Lower leg skin (tissue), 4 donors: ENCODE results near the gene GIMAP8. TPM values are rescaled to one million over a fixed set of nuclear protein-coding genes. Genes with fewer than 3 reads are reported as not detected.
"Not testable (repeated sequence)": the region's sequence is repeated elsewhere in the genome, so short reads cannot be mapped to it uniquely, and the experiment has no call there.

ENCODE experiments used
- DNase-seq, 2 donors: peaks; one replicate each; pipeline ENCODE4 v3.0.0-alpha.2; 2019; ENCODE audit warnings: low spot score in 2 of 2
- H3K4me3 ChIP-seq: fragments of 200-600 bp; sonication (generic); 2 replicates; pipeline ENCODE4 v1.5.1; 2017; ENCODE audit warnings: mild to moderate bottlenecking, low read depth; ENCODE audit not compliant: poor library complexity, severe bottlenecking
- CTCF ChIP-seq, 3 donors: fragments of 450-650 bp; IDR thresholded peaks; one replicate each; pipeline ENCODE4 v1.5.1; 2016; ENCODE audit warnings: antibody characterized with exemption in 3 of 3, mild to moderate bottlenecking in 3 of 3, moderate library complexity in 2 of 3
- POLR2A ChIP-seq, 2 donors: fragments of 450-650 bp; IDR thresholded peaks; one replicate each; pipeline ENCODE4 v1.6.1; 2016 to 2017; ENCODE audit warnings: antibody characterized with exemption in 2 of 2, mild to moderate bottlenecking in 1 of 2, moderate library complexity in 1 of 2
- WGBS, 2 donors: methylation state at CpG; one replicate each; pipeline ENCODE4 v1.1.5; 2018; 5-methylcytosine and 5-hydroxymethylcytosine counted together
- intact Hi-C: fragments of 100-400 bp; cut with DNase I; formaldehyde crosslinking; loops from one replicate; pipeline ENCODE4 v1.15.0; 2023; ENCODE audit warnings: low total_unique reads
- total RNA-seq, 4 donors: library from RNA; depleted of rRNA; stranded (reverse); fragments of >200 nt; gene quantifications; one replicate each; pipeline ENCODE4 v1.1.0, GENCODE V29; 2016

Gene GIMAP8
- total RNA-seq, 4 donors from 2014 or later = 2.3 to 10.7 (median 3.4) TPM

GRCh38 chr7:150479023-150479716, 28.7 kb downstream of the GIMAP8 start:
- no peak for TF ChIP-seq POLR2A (IDR thresholded peaks at IDR 0.05)
- TF ChIP-seq CTCF (IDR thresholded peaks at IDR 0.05) = no peak
- no peak for DNase-seq
- intact Hi-C loops = no loop called here
- 40 to 52% methylated on average over 3 of the region's 3 CpGs for WGBS, 2 donors
- H3K4me3 ChIP-seq = no peak overlapping the region

- TF ChIP-seq POLR2A (IDR thresholded peaks at IDR 0.05) = no peak
- no peak for TF ChIP-seq CTCF (IDR thresholded peaks at IDR 0.05)
- H3K4me3 ChIP-seq = no peak overlapping the region
- no peak for DNase-seq
- intact Hi-C loops = no loop called here
- WGBS, 2 donors = 66% methylated on average over 9 of the region's 9 CpGs
Observed at GRCh38 chr7:150481186-150481920, 30.9 kb downstream of the GIMAP8 start.

- H3K4me3 ChIP-seq = no peak overlapping the region
- TF ChIP-seq CTCF (IDR thresholded peaks at IDR 0.05) (no peak), POLR2A (IDR thresholded peaks at IDR 0.05) (no peak)
- no peak for DNase-seq
- intact Hi-C loops = no loop called here
- WGBS, 2 donors = 81 to 83% methylated on average over 4 of the region's 4 CpGs
Observed at GRCh38 chr7:150481922-150482321, 31.5 kb downstream of the GIMAP8 start.

DNA sequence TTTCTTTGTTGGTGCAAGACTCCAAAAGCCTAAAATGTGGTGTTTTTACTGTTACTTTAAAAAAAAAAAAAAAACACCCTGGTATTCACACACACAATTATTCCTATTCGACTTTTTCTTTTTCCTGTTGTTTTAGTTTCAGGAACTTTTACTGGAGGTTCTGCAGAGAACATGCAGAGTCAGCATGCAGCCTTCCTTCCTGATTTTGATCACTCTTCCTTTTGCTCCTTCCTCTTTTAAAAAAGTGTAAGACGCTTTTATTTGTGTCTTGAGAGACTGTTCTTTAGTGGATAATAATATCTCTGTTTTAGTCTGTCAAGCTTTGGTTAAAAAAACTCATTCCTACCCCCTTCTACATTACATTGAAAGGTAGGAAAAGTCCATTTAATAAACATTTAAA, 33.1 kb downstream of the GIMAP8 start:
- intact Hi-C loops = not testable (repeated sequence)

DNA sequence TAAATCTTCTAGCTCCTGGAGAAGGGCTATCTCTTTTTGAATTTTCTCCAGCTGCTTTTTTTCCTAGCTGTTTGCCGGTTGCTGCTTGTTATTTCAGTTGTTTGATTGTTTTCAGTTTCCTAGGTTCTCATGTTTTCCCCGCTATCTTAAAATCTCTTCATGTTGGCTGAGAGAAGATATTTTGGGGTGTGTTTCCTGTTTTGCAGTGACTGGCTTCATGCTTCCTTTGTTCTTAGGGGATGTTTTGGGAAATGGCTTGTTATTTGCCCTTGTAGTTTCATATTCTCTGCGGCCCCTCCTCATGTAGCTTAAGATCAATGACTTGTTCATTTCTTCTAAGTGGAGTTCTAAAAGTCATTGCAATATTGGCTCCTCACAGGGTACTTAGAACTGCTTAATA, 33.6 kb downstream of the GIMAP8 start:
- H3K4me3 ChIP-seq, intact Hi-C loops, DNase-seq: not testable (repeated sequence)
- WGBS, 2 donors = 16 to 30% methylated on average over 3 of the region's 3 CpGs

More for the DNA sequence above, 33.1 kb downstream of the GIMAP8 start:
- WGBS, 2 donors = 17 to 19% methylated on average over 2 of the region's 2 CpGs
- not testable (repeated sequence) for H3K4me3 ChIP-seq, DNase-seq

DNA sequence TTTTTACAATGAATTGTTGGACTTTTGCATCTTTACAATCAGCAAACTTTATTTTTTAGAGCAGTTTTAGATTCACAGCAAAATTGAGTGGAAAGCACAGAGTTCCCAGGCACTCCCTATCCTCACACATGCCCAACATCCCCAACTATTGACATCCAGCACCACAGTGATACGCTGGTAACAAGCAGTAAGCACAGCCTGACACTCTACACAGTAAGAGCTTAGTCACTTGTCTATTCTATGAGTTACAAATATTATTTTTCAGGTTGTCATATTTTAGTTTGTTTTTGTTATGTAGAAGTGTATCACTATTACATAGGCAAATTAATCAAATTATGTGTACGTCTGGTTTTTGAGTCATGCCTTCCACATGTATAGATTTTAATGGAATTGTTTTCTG, 37.2 kb downstream of the GIMAP8 start:
- TF ChIP-seq CTCF (IDR thresholded peaks at IDR 0.05) = no peak
- TF ChIP-seq POLR2A (IDR thresholded peaks at IDR 0.05) = no peak
- DNase-seq = no peak
- WGBS, 2 donors = 82 to 88% methylated on average over 2 of the region's 2 CpGs
- no peak overlapping the region for H3K4me3 ChIP-seq
- intact Hi-C loops = no loop called here
